Measurements from ENCODE around the gene OR3A1.
"Not testable (repeated sequence)": the region's sequence is repeated elsewhere in the genome, so short reads cannot be mapped to it uniquely, and the experiment has no call there.

OR3A1 gene

DNA sequence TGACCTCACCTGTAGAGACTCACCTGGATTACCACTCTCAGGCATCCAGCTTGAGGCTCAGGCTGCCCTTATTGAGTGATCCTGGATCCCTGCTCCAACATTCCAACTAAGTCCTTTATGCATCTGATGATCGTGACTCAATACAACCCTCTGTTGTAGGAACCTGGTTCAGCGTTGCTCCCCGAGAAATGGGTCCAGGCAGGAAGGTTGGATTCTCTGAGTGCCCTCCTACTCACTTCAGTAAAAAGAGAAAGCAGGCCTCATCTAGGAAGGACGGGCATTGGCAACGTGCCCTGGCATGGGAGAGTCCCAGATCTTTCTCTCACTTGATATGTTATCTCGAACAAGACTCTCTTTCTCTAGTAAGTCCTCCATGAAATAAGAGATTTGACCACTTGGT lies at the start of gene OR3A1:
Gene OR3A1 (minus strand): TSS at position 101 of the 400 bp plus-strand sequence. CDS start 5,778 bp downstream, outside the sequence.
- no peak for DNase-seq

DNA sequence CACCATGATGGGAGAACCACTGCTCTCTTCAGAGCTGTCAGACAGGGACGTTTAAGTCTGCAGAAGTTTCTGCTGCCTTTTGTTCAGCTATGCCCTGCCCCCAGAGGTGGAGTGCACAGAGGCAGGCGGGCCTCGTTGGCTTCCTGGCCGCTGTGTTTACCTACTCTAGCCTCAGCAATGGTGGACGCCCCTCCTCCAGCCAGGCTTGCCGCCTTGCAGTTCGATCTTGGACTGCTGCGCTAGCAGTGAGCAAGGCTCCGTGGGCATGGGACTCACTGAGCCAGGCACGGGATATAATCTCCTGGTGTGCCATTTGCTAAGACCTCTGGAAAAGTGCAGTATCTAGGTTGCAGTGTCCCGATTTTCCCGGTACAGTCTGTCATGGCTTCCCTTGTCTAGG lies 44.6 kb upstream of the OR3A1 start:
- not testable (repeated sequence) for DNase-seq

DNA sequence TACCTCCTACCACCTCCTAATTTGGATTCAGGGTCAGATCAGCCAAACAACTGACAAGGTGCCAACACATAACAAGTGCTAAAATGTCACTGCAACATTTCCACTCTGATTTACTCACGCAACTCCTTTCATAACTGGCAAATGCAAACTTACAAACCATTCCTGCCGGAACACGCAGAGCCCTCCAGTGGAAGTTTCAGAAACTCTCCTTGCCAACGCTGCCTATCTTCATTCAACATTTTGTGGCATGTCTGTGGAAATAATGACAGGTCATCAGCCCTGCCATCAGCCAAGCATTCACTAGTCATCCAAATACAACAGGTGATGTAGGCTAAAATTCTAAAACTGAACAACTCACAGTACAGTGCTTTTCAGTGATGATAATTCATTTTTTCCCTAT lies 37.7 kb upstream of the OR3A1 start:
- no peak for DNase-seq

DNA sequence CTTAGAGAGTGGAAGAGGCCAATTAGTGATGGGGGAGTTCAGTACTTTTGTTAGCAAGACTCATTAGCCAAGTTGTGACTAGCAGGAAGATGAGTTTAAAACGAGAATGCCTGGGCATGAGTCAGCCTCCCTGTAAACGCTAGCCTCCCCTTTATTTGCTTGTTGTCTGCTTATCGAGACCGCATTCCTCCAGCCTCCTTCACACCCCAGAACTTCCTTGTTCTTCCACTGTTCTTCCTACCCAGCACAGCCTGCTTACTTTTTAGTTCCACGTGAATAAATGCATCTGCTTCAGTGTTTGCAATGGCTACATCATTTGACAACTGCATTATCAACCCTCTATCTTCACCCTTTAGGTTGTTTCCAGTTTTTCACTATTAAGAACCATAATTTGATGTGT lies 20.2 kb upstream of the OR3A1 start:
- no peak for DNase-seq

DNA sequence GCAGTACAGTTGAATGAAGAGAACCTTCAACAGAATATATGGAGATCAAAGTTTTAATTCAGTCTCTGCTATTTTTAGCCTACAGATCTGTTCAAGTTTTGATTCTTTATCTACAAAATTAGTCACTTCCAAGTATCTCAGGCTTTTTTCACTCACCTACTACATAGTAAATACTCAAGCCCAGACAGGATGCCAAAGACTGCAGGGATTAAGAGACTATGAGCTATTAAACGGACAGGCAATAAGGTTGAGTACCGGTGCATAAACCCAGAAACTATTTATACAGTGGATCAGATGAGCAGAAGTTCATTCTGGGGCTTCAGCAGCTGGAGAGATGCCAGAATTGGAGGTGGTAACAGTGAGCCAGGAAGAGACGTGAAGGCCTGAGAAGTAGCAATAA lies 18.7 kb upstream of the OR3A1 start:
- no peak for DNase-seq

GRCh38 chr17:3308603-3309002 lies 10.4 kb upstream of the OR3A1 start:
- DNase-seq, result no peak

DNA sequence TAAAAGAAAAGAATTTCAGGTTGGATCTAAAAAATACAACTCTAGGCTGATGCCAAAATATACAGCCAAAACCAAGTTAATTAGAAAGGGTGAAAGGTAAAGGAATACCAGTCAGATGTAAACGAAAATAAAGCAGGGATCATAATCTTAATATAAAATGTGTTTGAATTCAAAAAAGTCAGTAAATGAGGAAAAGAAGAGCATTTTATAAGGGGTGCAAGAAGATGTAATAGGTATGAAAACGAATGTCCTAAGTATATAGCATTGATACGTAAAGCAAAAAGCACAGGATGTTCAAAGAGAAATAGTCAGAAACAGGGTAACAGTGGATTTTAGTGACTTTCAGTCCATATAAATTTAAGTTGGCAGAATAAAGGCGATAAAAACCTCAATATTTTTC lies 2.5 kb downstream of the OR3A1 start:
- DNase-seq, result no peak

DNA sequence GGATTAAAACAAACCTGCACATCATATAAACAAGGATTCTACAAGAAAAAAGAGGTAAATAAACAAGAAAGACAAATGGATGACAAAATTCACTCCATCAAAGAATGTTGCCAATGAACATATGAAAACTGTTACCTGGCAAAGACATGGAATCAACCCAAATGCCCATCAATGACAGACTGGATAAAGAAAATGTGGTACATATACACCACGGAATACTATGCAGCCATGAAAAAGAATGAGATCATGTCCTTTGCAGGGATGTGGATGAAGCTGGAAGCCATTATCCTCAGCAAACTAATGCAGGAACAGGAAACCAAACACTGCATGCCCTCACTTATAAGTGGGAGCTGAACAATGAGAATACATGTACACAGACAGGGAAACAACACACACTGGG lies 4.6 kb downstream of the OR3A1 start:
- DNase-seq, result not testable (repeated sequence)

DNA sequence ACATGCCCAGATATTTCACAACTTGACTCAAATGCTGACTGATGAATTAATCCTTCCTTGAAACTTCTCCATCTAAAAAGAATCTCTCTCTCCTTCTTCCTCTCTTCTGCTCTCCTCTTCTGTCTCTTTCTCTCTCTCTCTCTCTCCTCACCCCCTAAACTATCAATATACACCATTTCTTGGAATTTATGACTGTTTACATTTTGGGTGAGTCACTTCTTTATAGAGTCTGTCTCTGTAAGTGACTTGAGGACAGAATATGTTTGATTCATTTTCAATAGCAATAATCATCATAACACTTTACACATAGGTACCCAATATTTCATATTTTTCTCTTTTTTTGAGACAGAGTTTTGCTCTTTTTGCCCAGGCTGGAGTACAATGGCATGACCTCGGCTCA lies 15.3 kb downstream of the OR3A1 start:
- DNase-seq, result no peak

DNA sequence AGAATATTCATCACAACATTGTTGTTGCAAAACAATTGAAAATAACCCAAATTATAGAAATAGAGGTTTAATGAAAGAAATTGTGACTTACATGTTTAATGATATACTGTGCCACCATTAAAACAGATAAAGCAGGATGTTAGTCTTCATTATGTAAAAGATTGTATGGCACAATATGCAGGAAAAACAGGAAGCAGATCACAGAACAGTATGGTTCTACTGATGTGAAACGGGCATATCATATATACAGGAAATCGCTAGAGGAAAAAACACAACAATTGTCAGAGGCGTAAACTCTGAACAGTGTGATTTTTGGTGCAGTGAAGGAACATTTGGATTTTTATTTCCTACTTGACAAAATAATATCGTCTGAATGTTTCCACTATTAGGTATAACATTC lies 22.0 kb downstream of the OR3A1 start:
- no peak for DNase-seq

GRCh38 chr17:3271072-3271848 lies 26.9 kb downstream of the OR3A1 start:
- no peak for DNase-seq

- no peak for DNase-seq
Measured at GRCh38 chr17:3260600-3260999, 37.6 kb downstream of the OR3A1 start.

- no peak for DNase-seq
Measured at GRCh38 chr17:3260163-3260562, 38.0 kb downstream of the OR3A1 start.

DNA sequence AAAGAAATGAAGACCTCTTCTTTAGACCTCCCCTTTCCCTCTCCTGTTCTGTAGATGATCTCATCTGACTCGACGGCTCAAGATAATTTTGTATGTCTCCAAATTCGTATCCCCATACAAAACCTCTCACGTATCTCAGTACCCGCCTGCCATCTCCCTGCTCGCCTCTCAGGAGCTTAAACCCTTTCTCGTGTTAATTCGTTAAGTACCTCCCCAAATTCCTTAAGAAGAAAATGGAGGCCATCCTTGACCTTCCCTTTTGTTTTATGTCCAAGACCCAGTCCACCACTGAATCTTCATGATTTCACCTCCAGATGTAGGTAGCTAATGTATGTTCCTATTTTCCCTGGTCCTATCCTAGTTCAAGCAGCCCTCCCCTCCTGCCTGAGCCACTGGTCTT lies 41.6 kb downstream of the OR3A1 start:
- DNase-seq, result no peak

GRCh38 chr17:3249013-3249412 lies 49.1 kb downstream of the OR3A1 start:
- not testable (repeated sequence) for DNase-seq

DNA sequence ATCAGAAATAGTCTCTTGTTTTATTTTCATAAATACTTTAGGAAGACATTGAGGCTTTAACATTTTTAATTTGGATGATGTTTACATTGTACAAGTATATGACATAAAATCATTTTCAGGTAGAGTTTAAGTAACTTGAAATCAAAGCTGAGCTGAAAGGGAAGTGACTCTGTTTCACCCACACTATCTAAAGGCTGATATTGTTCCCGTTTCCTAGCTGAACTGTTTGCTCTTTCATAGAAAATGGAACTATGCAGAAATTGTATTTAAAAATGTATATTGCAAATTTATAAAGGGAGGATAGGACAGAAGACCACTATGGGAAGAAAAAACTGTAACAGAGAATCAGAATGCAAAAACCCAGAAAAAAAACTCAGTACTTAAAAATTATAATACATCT lies 53.3 kb downstream of the OR3A1 start:
- DNase-seq, result not testable (repeated sequence)

DNA sequence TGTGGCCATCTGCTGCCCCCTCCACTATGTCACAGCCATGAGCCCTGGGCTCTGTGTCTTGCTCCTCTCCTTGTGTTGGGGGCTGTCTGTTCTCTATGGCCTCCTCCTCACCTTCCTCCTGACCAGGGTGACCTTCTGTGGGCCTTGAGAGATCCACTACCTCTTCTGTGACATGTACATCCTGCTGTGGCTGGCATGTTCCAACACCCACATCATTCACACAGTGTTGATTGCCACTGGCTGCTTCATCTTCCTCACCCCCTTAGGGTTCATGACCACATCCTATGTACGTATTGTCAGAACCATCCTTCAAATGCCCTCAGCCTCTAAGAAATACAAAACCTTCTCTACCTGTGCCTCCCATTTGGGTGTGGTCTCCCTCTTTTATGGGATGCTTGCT lies 57.1 kb downstream of the OR3A1 start:
- not testable (repeated sequence) for DNase-seq

Data from EL (cell line).